Pulmonary artery endothelial cell (primary cell): ENCODE data around the gene DSN1. TPM values are rescaled to one million over a fixed set of nuclear protein-coding genes. Genes with fewer than 3 reads are reported as not detected.

Source experiments
- DNase-seq: peaks from one replicate; pipeline ENCODE4 v3.0.0-alpha.2; 2011; ENCODE audit warnings: low read depth, low spot score
- total RNA-seq: library from RNA; depleted of rRNA; stranded (reverse); fragments of >200 nt; gene quantifications from 2 replicates; pipeline ENCODE4 v1.2.3, GENCODE V29; 2014

Gene DSN1
- total RNA-seq, 1 donor from 2014 or later = 20.6 TPM

DNA sequence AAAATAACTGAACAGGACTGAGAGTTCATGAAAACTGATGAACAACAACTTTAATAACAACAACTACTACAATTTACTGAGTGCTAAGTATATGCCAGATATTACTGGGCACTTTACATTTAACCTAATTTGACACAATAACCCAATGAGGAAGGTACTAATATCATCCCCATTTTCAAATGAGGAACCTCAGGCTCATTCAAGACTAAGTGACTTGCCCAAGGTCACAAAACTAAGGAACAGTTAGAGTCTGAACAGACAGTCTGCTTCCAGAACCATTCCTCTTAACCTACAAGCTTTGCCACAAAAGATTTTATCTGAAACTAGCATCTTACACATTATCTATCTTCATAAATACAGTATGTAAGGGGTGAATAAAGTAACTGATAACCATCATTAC, 17.1 kb downstream of the DSN1 start:
- DNase-seq = no peak

DNA sequence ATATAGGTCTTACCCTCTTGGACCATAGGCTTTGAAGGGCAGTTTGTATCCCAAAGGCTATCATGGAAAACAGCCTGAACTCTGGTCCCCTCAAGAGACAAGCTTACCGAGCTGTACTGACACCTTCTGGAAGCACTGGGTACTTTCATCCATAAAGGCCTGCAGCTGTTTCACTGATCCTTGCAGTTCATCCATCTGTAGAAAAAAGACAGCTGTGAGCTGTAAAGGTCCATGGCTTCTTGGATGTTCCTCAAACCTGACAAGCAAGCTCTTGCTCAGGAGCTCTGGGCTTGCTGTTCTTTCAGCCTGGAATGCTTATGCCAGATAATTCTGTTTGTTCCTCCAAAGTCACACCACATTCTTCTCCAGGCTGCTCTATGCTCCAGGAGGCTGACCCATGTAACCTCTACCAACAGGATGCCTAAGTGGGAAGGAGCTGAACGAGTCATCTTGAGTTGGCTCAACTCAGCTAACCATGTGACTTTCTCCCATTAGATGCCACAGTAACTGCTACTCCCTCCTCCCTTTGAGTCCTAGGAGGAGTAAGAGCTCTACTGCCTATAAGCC, 18.8 kb downstream of the DSN1 start:
- DNase-seq = peak; percentile 48

DNA sequence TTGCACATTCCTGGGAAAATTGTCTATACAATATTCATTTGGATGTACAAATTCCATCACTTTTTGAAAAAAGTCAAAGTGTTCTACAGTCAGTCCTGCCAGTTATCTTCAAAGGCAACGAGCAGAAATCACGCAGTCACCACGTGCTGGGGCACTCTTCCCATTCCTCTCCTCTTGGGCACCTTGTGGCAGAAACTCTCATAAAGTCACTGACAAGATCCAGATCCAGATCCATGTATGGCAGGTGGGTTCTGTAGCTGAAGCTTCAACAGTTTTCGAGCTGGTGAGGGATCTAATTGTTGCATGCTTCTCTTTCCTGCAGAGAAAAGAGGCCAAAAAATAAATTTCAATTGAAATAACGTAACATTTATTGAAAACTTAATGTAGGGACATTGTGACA, 21.0 kb downstream of the DSN1 start:
- DNase-seq = no peak

DNA sequence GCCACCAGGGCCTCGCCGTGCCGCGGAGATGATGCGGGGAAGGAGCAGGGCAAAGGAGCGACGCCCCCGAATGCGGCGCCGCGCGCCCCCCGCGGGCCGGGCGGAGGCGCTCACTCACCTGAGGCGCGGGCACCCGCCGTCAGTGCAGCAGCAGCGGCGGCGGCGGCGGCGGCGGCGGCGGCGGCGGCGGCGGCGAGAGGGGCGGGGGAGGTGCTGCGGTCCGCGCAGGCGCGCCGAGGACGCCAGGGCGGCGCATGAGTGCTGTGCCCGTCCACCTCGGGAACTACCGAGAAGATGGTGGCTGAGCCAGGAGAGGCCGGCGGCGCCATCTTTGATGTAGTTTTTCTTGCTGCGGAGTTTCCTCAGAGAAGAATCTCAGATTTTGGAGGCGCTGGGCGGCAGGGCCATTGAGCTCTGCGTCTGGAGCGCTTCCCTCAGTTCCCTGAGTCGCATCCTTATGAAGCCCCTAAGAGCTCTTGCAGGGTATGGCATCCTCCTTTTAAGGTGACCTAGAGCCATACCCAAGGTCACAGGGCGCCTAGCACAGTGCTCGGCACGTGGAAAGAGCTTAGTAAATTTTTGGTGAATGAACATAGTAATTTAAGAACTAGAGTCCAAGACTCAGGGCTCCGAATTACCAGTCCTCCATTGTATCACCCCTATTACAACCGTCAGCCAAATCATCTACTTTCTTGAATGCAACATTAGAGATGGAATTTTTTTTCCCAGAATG, 27.5 kb downstream of the DSN1 start, which contains the start of gene NDRG3:
Gene NDRG3, minus strand, starts transcription at position 164 of the 733 bp plus-strand sequence. CDS start 24,355 bp downstream, outside the sequence.
- DNase-seq = peak; percentile 63

DNA sequence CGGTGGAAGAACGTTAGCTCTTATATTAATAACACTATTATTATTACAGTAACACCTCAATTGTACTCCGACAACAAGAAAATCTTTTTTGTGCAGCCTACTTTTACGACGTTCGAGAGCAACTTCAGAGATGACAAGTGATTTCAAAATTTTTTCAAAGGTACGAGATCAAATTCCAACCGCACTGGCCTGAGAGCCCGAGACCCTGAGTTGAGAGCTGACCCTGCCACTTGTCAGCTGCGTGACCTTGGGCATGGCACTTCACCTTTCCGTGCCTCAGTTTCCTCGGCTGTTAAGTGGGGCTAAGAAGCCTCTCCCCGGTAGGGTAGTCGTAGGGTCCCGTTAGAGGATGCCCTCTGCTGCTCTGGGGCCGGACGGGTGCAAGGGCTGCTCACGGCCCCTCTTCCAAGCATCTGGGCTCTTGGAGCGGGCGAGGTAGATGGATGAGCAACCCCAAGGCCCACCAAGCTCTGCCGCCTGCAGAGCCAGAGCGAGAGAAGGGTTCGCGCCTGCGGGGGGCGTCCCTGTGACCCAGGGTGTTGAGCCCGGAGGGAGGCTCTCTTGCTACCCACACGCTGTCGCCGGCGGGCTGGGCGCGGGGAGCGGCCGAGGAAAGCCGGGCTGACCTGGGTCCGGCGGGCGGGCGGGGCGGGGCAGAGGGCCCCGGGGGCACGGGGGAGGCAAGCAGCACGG, 28.2 kb downstream of the DSN1 start:
- DNase-seq = no peak

DNA sequence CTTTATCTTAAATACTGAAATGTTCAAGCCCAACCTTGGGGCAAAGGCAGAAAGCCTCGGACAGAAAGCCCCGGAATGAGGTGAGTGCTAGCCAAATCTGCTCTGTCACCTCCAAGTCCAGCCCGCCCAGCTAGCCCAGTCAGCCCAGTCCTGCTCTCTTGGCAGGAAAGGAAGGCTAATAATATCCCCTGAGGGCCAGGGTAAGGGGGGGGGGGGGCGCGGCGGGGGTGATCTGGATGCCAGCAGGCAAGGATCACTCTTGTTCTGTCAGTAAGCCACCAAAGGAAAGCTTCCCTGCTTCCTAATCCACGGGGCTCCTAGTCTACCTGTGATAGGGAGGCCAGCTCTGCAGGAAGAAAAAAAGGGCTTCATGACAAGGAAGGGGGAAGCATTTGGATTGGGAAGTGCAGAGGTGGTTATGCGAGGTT, 28.8 kb downstream of the DSN1 start:
- no peak for DNase-seq

DNA sequence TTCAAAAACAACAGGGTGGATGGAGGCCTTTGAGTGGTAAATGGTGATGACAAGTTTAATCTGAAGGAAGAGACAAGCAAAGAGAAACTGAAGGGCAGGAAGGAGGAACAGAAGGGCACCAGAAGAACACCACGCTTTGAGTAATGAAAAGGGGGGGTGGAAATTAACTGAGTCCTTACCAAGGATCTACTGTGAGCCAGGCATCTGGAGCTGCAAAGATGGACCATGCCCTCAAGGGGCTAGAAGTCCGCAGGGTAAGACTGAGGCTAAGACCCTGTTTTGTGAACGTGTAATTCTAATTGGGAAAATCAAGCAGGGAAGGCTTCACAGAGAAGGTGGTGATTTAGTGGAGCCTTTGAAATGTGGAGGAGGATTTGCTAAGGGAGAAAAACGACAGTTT, 29.3 kb downstream of the DSN1 start:
- no peak for DNase-seq

DNA sequence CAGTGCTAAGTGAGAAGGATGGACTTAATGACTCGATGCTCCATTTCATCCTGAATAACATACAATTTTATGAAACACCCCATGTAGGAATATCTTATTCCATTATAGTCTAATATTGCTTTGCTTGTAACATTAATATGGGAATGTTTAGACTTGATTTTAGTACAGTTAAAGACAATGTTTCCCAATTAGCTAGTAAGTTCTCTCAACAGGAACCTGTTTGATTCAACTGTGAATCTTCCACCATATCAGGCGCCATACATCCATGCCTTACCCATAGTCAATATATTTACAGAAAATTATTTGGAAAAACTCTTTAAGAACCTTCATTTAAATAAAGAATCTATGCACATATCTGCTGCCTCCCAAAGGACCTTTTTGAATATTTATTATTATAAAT, 31.0 kb downstream of the DSN1 start:
- no peak for DNase-seq

DNA sequence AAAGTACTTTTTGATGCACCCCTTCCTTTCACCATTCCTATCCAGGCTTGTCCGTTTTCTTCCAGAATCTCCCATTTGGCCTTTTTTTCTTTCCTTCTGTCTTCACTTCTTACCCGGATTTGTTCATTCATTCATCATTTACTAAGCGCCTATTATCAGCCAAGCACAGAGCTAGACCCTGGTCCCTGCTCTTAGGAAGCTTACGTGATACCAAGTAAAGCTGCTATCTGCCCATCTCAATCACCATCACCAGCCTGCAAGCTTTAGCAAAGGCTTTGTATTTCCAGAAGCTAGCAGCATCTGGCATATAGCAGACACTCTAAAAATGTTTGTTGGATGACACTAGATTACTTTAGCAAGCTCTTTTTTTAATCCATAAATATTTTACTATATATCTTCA, 32.5 kb downstream of the DSN1 start:
- DNase-seq = no peak

DNA sequence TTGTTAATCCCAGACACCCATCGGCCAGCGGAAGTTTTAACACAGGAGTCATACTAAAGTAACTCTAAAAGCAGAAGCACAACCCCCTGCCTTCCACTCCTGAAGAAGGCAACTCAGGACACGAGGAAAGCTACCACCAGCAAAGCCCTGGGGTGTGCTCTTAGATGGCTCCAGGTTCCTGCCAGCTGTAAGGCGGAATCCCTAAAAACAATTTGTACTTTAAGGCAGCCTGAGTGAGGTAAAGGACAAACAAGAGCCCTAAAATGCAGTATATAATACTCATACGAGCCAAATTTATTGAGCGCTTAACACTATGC, 36.4 kb downstream of the DSN1 start:
- no peak for DNase-seq

DNA sequence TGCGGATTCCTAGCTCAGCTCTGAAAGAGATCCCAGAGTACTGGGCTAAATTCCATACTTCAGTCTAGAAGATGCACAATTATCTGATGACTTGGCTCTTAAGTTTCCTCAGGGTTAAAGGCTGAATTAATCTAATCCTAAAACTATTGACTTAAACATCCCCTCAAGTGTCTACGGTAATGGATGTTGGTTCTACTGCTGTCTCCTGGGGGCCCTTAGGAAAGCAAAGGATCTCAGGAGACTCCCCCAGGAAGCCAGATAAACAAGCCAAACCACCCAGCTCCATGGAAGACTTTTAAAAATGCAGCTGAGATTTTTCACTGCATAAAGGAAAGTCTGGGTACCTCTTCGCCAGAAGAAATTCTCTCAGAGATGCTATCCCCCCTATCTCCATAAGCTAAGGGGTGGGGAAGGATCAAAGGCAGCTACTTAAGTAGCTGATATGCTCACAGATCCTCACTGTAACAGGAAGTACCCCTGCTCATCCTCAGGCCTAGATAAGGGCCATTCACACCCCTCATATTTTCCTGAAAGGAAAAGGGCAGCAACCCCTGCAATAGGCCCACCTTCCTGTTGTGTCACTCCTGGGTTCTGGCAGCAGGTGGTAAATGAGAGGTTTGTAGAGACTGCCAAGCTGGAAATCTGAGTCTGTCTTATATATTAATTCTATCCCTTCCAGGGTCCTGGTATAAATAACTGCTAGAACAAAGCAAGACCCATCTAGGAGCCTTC, 36.9 kb downstream of the DSN1 start:
- no peak for DNase-seq

DNA sequence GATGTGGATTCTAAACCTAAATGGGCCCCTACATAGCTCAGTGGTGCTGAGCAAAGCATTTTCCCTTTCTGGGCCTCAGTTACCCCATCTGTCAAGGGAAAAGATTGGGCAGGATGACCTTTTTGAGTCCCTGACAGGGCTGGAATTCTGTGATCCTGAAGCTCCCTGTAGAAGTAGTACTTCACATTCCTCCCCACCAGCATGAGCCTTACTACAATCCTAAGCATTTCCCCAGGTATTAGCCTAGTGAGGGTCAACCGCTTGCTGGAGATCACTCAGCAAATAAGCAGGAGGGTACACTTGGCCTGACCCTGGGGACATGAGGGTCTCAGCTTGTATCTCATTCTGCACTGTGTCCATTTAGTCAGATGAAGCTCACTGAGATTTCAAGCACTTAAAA, 41.1 kb downstream of the DSN1 start:
- DNase-seq = no peak

DNA sequence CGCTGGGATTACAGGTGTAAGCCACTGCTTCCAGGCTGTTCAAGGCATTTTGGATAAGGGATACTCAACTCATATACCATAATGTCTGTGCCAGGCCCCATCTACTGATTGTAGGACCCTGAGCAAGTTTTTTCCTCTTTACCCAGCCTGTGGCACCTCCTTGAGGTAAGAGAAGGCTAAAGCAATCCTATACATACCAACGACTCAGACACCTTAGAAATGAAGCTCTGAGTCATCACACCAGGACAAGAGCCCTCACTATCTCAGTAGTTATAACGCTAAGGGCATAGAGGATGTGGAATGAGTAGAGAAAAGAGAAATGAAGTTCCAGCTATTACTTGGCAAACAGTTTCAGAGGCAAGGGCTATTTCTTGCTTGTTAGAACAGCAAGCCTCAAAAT, 44.6 kb downstream of the DSN1 start:
- no peak for DNase-seq

DNA sequence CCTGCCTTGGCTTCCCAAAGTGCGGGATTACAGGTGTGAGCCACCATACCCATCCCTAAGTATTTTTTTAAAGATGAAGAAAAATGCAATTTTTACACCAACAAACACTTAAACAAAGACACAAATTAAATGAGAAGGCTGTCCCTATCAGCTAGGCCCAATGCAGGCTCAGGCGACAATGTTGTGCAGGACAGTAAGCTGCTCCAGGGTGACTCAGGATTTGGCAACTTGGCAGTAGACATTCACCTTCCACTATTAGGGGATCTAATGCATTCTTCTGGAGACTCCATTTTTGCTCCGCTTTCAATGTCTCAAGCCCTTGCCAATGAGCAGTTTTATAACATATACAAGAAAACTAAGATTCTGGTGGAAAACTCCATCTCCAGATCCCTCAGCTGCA, 47.4 kb downstream of the DSN1 start:
- DNase-seq = no peak

DNA sequence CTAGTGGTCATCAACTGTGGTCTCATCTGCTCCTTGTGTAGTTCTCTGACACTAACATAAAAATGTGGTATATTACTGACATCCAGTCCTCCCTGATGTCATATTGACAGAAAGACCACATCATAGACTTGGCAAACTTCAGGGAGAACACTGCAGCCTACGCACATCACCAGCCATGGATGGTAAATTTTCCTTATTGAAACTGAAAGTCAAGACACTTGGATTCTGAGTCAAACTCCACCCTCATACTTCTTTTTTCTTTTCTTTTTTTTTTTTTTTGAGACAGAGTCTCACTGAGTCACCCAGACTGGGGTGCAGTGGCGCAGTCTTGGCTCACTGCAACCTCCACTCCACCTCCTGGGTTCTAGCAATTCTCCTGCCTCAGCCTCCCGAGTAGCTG, 53.1 kb downstream of the DSN1 start:
- DNase-seq = no peak

DNA sequence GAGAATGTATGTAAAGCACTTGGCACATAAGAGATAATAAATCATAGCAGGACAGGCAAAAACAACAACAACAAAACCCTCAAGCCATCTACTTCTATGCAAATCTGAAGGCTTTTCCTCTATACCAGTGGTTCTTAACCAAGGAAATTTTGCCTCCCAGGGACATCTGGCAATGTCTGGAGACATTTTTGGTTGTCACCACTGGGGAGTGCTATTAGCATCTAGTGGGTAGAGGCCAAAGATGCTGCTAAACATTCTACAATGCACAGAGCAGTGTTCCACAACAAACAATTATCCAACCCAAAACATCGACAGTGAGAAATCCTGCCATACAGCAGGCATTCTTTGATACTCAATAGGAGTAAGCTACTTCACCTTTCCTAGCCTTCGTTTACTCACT, 55.9 kb downstream of the DSN1 start:
- DNase-seq = no peak

DNA sequence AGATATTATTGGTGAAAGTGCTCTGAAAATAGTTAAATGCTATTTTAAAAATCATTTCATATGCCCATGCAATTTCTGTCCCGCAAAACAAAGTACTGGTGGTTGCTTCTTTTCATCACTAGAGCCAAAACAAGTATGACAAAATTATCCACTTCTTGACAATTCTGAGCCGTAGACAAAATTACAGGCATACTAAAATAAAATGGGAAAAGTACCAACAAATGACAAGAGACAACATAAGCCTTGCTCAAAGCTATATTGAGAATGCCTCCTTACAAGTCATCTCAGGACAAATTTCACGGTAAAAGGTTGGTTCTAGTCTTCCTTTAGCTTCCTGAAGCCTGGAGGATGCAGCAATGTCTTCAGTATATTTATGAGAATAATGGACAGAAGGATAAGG, 56.5 kb downstream of the DSN1 start:
- DNase-seq = no peak

DNA sequence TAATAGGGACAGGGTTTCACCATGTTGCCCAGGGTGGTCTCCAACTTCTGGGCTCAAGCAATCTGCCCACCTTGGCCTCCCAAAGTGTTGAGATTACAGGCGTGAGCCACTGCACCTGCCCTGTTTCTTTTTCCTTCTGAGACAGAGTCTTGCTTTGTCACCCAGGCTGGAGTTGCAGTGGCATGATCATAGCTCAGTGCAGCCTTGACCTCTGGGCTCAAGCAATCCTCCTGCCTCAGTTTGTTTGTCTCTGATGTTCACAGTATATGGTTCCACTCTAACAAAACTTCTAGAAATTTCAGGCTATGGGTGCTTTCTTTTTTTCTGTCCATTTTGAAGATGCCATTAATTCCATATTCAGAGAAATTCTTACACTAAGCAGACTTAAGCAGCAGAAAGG, 60.8 kb downstream of the DSN1 start:
- DNase-seq = no peak

DNA sequence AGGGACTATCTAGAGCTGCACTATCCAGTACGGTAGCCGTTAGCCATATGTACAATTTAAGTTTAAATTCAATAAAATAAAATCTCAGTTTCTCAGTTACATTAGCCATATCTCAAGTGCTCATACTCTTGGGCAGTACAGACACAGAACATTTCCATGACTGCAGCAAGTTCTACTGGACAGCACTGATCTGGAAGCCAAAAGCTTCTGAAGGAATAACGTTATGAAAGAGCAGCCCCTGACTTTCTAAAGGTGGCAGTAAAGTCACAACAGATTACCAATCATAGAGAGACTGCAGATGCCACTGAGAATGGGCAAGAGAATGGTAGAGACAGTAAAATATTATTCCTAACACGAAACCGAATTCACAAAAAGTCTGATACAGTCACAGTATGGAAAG, 64.4 kb downstream of the DSN1 start:
- DNase-seq = no peak

DNA sequence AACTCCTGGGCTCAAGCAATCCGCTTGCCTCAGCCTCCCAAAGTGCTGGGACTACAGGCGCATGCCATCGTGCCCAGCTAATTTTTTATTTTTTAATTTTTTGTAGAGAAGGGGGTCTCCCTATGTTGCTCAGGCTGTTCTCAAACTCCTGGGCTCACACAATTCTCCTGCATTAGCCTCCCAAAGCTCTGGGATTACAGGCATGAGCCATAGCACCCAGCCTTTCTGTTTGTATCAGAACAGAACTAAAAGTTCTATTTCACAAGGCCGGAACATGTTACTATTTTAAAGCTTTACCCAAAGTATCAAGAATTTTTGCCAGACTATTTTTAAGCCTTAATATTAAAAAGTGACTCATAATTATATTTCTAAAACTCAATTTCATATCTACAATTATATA, 70.0 kb downstream of the DSN1 start:
- no peak for DNase-seq
